NCI-H748 (cell line): ENCODE results near the gene PIK3R2.
A peak's percentile ranks its signal among the peaks of the same experiment; 100 is the strongest.
"Not testable (repeated sequence)": the region's sequence is repeated elsewhere in the genome, so short reads cannot be mapped to it uniquely, and the experiment has no call there.

Experiments
- DNase-seq: peaks from one replicate; lab custom pipeline; 2025; ENCODE audit not compliant: unreplicated experiment; lab: John Stamatoyannopoulos, UW

The PIK3R2 gene

GRCh38 chr19:18152442-18152816 is 534 bp upstream of the PIK3R2 start:
- DNase-seq: peak; percentile 94

GRCh38 chr19:18153556-18154134 is 682 bp downstream of the PIK3R2 start:
- peak; percentile 11 for DNase-seq

- no peak for DNase-seq
Measured at GRCh38 chr19:18155095-18156087, 2.4 kb downstream of the PIK3R2 start.

GRCh38 chr19:18156268-18156667 is 3.3 kb downstream of the PIK3R2 start:
- DNase-seq: no peak

- peak; percentile 35 for DNase-seq
Measured at GRCh38 chr19:18156841-18157464, 4.0 kb downstream of the PIK3R2 start.

GRCh38 chr19:18157465-18158063 is 4.6 kb downstream of the PIK3R2 start:
- no peak for DNase-seq

- no peak for DNase-seq
Measured at GRCh38 chr19:18158467-18158866, 5.5 kb downstream of the PIK3R2 start.

- not testable (repeated sequence) for DNase-seq
Measured at GRCh38 chr19:18159059-18159616, 6.2 kb downstream of the PIK3R2 start.

GRCh38 chr19:18159810-18160209 is 6.8 kb downstream of the PIK3R2 start:
- DNase-seq: no peak

- DNase-seq: no peak
Measured at GRCh38 chr19:18160493-18160970, 7.6 kb downstream of the PIK3R2 start.

GRCh38 chr19:18160971-18161635 is 8.1 kb downstream of the PIK3R2 start:
- peak; percentile 37 for DNase-seq

- no peak for DNase-seq
Measured at GRCh38 chr19:18161636-18162002, 8.7 kb downstream of the PIK3R2 start.

- no peak for DNase-seq
Measured at GRCh38 chr19:18164072-18164471, 11.1 kb downstream of the PIK3R2 start.

- DNase-seq: no peak
Measured at GRCh38 chr19:18165794-18166544, 13.0 kb downstream of the PIK3R2 start.

- no peak for DNase-seq
Measured at GRCh38 chr19:18167011-18167410, 14.0 kb downstream of the PIK3R2 start.

GRCh38 chr19:18167975-18168645 is 15.1 kb downstream of the PIK3R2 start:
- DNase-seq: peak; percentile 12

- DNase-seq: no peak
Measured at GRCh38 chr19:18168673-18169381, 15.9 kb downstream of the PIK3R2 start.

GRCh38 chr19:18170714-18171255 is 17.8 kb downstream of the PIK3R2 start:
- DNase-seq: no peak
